IMR-90 (cell line): ENCODE measurements around the gene ADSS1.

ENCODE experiments used
- CTCF ChIP-seq: conservative IDR thresholded peaks from 2 replicates; pipeline ENCODE4 v1.5.1; 2012; ENCODE audit warnings: mild to moderate bottlenecking, low read depth, low read length, improper control_type of control experiment
- MAFK ChIP-seq: IDR thresholded peaks from 2 replicates; pipeline ENCODE4 v1.6.1; 2012; ENCODE audit warnings: low read depth, low read length, improper control_type of control experiment
- MAZ ChIP-seq: IDR thresholded peaks from 2 replicates; pipeline ENCODE4 v1.6.1; 2012; ENCODE audit warnings: low read depth, mild to moderate bottlenecking, low read length, improper control_type of control experiment, moderate library complexity, borderline replicate concordance
- POLR2A ChIP-seq: IDR thresholded peaks from 2 replicates; pipeline ENCODE4 v1.6.1; 2012; ENCODE audit warnings: mild to moderate bottlenecking, low read depth, low read length
- RCOR1 ChIP-seq: IDR thresholded peaks from 2 replicates; pipeline ENCODE4 v1.6.1; 2012; ENCODE audit warnings: mild to moderate bottlenecking, low read length, improper control_type of control experiment; ENCODE audit not compliant: insufficient replicate concordance

GRCh38 chr14:104739026-104739425, 15.0 kb downstream of the ADSS1 start:
- TF ChIP-seq CTCF (no peak), MAZ (no peak), MAFK (no peak), POLR2A (no peak), RCOR1 (no peak)
